ENCODE data around the gene HPGD.

DNA sequence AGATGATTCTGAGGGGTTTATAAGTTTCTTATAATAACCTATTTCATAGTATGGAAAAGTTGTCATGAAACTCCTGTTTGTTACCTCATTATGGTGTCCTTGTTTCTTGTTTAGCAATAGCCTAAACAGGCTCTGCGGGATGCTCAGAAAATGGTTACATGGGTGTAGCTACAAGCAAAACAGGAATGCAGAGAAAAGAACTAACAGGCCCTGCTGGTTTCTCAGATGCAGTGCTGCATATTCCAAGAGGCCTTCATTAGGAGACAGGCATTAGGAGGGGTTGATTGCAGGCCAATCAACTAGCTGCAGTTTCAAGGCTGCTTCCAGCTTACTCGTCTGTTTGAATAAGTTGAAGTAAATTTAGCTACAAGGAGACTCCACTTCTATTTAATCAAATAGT lies 37.6 kb upstream of the HPGD start:
- TF ChIP-seq, protein P1, sequence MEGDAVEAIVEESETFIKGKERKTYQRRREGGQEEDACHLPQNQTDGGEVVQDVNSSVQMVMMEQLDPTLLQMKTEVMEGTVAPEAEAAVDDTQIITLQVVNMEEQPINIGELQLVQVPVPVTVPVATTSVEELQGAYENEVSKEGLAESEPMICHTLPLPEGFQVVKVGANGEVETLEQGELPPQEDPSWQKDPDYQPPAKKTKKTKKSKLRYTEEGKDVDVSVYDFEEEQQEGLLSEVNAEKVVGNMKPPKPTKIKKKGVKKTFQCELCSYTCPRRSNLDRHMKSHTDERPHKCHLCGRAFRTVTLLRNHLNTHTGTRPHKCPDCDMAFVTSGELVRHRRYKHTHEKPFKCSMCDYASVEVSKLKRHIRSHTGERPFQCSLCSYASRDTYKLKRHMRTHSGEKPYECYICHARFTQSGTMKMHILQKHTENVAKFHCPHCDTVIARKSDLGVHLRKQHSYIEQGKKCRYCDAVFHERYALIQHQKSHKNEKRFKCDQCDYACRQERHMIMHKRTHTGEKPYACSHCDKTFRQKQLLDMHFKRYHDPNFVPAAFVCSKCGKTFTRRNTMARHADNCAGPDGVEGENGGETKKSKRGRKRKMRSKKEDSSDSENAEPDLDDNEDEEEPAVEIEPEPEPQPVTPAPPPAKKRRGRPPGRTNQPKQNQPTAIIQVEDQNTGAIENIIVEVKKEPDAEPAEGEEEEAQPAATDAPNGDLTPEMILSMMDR (IDR thresholded peaks at IDR 0.05), result no peak
- no peak for TF ChIP-seq POLR2A (IDR thresholded peaks at IDR 0.05)
